DND-41 (cell line): ENCODE results near the gene JOSD2.

Experiments used
- EZH2 ChIP-seq: IDR thresholded peaks from 3 replicates; pipeline ENCODE4 v1.6.1; 2012; ENCODE audit warnings: borderline replicate concordance, low read depth, mild to moderate bottlenecking, moderate library complexity, low read length, inconsistent platforms; ENCODE audit not compliant: severe bottlenecking
- TF ChIP-seq, protein P1 (sequence below): IDR thresholded peaks from 2 replicates; pipeline ENCODE4 v1.5.1; 2012; ENCODE audit warnings: borderline replicate concordance, low read length, moderate library complexity, mild to moderate bottlenecking; ENCODE audit not compliant: poor library complexity, severe bottlenecking; ENCODE audit errors: extremely low read depth

DNA sequence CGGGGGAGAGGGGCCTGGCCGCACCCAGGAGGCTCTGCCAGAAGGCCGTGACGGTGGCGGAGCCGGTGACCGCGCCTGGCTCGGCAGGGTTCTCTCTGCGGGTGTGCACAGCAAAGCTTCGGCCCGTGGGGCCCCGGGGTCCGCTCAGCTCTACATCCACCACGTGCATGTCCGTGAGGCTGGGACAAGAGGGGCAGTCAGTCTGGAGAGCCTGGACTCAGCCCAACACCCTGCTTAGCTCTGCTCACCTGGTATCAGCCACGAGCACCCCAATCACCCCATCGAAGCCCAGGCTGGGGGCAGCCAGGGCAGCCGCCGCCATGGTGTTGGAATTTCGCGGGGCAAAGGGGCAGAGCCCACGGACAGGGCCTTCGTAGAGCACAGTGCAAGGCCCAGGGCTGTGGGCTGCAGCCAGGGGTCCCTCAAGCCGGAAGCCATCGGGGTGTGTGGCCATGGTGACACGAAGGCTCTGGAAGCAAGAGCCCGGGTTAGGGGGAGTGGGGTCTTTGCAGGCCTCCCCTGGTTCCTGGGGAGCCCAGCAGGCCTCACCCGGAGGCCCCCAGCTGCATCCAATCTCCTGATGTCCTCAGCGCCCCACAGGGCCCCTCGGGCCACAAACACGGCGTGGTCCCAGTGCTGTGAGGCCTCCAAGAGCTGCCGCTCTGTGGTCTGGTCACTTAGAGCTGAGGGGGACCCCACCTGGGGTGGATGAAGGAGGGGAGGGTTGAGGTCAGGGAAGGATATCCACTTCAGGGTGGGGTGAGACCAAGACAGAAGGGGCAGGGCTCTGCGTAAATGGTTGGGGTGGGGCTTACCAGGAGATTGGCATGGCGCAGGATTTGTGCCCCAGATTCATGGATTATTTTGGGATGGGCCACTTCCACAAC lies 1.4 kb upstream of the JOSD2 start:
- TF ChIP-seq EZH2 = no peak
- TF ChIP-seq, protein P1, sequence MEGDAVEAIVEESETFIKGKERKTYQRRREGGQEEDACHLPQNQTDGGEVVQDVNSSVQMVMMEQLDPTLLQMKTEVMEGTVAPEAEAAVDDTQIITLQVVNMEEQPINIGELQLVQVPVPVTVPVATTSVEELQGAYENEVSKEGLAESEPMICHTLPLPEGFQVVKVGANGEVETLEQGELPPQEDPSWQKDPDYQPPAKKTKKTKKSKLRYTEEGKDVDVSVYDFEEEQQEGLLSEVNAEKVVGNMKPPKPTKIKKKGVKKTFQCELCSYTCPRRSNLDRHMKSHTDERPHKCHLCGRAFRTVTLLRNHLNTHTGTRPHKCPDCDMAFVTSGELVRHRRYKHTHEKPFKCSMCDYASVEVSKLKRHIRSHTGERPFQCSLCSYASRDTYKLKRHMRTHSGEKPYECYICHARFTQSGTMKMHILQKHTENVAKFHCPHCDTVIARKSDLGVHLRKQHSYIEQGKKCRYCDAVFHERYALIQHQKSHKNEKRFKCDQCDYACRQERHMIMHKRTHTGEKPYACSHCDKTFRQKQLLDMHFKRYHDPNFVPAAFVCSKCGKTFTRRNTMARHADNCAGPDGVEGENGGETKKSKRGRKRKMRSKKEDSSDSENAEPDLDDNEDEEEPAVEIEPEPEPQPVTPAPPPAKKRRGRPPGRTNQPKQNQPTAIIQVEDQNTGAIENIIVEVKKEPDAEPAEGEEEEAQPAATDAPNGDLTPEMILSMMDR = no peak
